Aorta (tissue), 5 donors: ENCODE data around the gene HSP90AB1. TPM values are rescaled to one million over a fixed set of nuclear protein-coding genes. Genes with fewer than 3 reads are reported as not detected.

Experiments used
- ATAC-seq: fragments of 200-7000 bp; cut with Tn5 transposase; one replicate; pipeline ENCODE4 v1.9.1; 2022; ENCODE audit warnings: moderate library complexity; ENCODE audit not compliant: low FRiP score
- DNase-seq, 2 donors: peaks; one replicate each; pipeline ENCODE4 v3.0.0-alpha.2; 2020
- H3K27ac ChIP-seq, 2 donors: one replicate each; pipeline ENCODE4 v1.5.1; 2013; ENCODE audit warnings: low read length in 2 of 2, mild to moderate bottlenecking in 2 of 2, moderate library complexity in 2 of 2, control low read depth in 1 of 2, inconsistent platforms in 1 of 2, low read depth in 1 of 2
- H3K27me3 ChIP-seq, 2 donors: one replicate each; pipeline ENCODE4 v1.6.1; 2013; ENCODE audit warnings: control low read depth in 1 of 2, low read length in 1 of 2, mild to moderate bottlenecking in 1 of 2, moderate library complexity in 1 of 2; ENCODE audit not compliant: insufficient read depth in 2 of 2, control insufficient read depth in 1 of 2
- H3K36me3 ChIP-seq, 2 donors: one replicate each; pipeline ENCODE4 v1.6.1; 2013; ENCODE audit warnings: control low read depth in 1 of 2, low read length in 1 of 2, mild to moderate bottlenecking in 1 of 2; ENCODE audit not compliant: insufficient read depth in 2 of 2, control insufficient read depth in 1 of 2
- H3K4me1 ChIP-seq, 2 donors: one replicate each; pipeline ENCODE4 v1.6.1; 2013; ENCODE audit warnings: low read length in 2 of 2, control low read depth in 1 of 2, mild to moderate bottlenecking in 1 of 2, moderate library complexity in 1 of 2; ENCODE audit not compliant: insufficient read depth in 2 of 2, control insufficient read depth in 1 of 2
- H3K4me3 ChIP-seq, 2 donors: one replicate each; pipeline ENCODE4 v1.5.1; 2013; ENCODE audit warnings: low read length in 2 of 2, control low read depth in 1 of 2, mild to moderate bottlenecking in 1 of 2
- H3K9me3 ChIP-seq: one replicate; pipeline ENCODE4 v1.6.1; 2013; ENCODE audit warnings: mild to moderate bottlenecking, low read length; ENCODE audit not compliant: control insufficient read depth
- WGBS, 2 donors: extraction: QIAGEN DNeasy Blood & Tissue Kit; methylation state at CpG; one replicate each; pipeline ENCODE4 v1.1.7; 2013; 5-methylcytosine and 5-hydroxymethylcytosine counted together
- intact Hi-C, 2 donors: fragments of 100-400 bp; cut with DNase I; formaldehyde crosslinking; loops; one replicate each; pipeline versions ENCODE4 v1.14.2 to v1.15.0; 2022
- polyA plus RNA-seq, 2 donors: library from polyadenylated mRNA; stranded (reverse); fragments of 200-250 nt; gene quantifications; one replicate each; pipeline ENCODE4 v1.2.3, GENCODE V29; 2013
- total RNA-seq, 2 donors: library from RNA; stranded (reverse); fragmentation: NEBNext Ultra II Directional; extraction: Animal tissue kit (Norgen Biotek cat#: 25700); gene quantifications; one replicate each; pipeline ENCODE4 v1.2.1, GENCODE V29; 2021
- donor health status: healthy with polysubstance abuse.
- donor health status: Bipolar disorder and iron deficiency.
- donor health status: DM: no; HTN: no; CAD: no.
- donor health status: DM: no; HTN: no; CAD: no.
- donor health status: DM: yes; HTN: yes; CAD: no.

The HSP90AB1 gene
- total and polyA plus RNA-seq, 4 donors = 385 to 636 (median 440) TPM

DNA sequence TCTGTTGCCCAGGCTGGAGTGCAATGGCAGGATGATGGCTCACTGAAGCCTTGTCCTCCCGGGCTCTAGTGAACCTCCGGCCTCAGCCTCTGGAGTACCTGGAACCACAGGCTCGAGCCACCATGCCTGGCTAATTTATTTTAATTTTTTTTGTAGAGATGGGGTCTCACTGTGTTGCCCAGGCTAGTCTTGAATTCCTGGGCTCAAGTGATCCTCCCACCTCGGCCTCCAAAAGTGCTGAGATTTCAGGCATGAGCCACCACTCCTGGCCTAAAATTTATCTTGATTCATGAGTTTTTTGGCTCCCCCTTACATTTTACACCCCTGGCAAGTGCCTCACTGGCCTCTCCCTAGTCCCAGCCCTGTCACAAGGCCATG, 26.0 kb upstream of the HSP90AB1 start:
- no peaks in the 10 kb centered on the region for H3K9me3 ChIP-seq
- ATAC-seq (no peak), DNase-seq (no peak)
- WGBS, 2 donors = 63 to 67% methylated on average over 4 of the region's 4 CpGs
- no peak overlapping the region for H3K4me3 ChIP-seq
- no peaks in the 10 kb centered on the region for H3K36me3 ChIP-seq
- peak overlapping the region in 1 of 2 donors; percentile 84 for H3K27ac ChIP-seq
- no peaks in the 10 kb centered on the region for H3K27me3 ChIP-seq
- intact Hi-C loops = loop anchor here in 1 of 2 donors (1.0 kb wide), 1 partner anchor 16 kb away; no protein-coding TSS in a partner anchor
- H3K4me1 ChIP-seq = no peaks in the 10 kb centered on the region

DNA sequence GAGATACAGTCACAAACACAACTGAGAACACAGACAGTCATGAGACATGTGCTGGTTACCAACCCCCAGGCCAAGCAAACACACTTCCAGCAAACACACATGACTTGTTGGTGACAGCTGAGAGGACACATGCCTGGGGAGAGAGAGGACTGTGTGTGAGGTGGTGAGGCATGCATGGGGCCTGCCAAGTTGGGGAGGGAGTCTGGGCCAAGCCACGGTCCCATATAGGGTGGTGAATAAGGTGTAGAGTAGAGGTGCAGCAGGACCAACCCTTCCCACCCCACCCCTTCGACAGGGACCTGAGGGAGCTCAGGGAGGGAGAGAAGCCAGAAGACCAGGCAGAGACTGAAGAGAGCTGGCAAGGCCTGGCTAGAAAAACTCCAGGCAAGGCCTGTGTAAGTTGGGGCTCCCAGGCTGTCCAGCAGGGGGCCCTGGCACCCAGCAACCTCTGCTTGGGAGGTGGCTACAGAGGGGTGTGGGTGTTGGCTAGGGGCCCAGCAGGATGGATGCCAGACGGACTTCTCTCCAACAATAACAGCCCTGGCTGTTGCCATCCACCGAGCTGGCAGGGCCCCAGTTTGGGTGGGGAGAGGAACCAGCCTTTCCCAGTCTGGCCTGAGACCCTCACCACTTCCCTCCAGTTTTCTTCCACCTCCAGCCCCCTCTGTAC, 25.5 kb upstream of the HSP90AB1 start:
- DNase-seq (peak; percentile 96 to 97), ATAC-seq (peak; percentile 83)
- Histone ChIP-seq H3K9me3 (no peaks in the 10 kb centered on the region), H3K27ac (peak overlapping the region; percentile 51 to 84), H3K27me3 (no peaks in the 10 kb centered on the region), H3K4me1 (no peaks in the 10 kb centered on the region), H3K4me3 (no peak overlapping the region), H3K36me3 (no peaks in the 10 kb centered on the region)
- intact Hi-C loops = loop anchor here in 1 of 2 donors (1.0 kb wide), 1 partner anchor 16 kb away; no protein-coding TSS in a partner anchor
- WGBS, 2 donors = 0 to 1% methylated on average over 4 of the region's 4 CpGs

DNA sequence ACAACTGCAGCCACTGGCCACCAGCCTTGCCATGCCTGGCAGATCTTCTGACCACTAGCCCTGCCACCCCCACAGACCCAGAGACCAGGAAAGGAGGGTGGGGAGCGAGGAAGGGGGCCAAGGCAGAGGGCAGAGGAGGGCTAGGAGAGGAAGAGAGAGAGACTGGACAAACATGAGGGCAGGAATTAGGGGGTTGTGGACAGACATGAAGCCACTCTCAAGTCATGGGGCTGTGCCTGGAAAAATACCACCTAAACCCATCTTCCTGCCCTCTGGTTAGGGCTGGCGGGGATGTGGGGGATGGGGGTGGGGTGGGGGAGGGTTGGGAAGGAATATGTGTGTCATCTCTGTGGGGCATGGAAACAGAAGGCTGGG, 25.0 kb upstream of the HSP90AB1 start:
- H3K36me3 ChIP-seq = no peaks in the 10 kb centered on the region

DNA sequence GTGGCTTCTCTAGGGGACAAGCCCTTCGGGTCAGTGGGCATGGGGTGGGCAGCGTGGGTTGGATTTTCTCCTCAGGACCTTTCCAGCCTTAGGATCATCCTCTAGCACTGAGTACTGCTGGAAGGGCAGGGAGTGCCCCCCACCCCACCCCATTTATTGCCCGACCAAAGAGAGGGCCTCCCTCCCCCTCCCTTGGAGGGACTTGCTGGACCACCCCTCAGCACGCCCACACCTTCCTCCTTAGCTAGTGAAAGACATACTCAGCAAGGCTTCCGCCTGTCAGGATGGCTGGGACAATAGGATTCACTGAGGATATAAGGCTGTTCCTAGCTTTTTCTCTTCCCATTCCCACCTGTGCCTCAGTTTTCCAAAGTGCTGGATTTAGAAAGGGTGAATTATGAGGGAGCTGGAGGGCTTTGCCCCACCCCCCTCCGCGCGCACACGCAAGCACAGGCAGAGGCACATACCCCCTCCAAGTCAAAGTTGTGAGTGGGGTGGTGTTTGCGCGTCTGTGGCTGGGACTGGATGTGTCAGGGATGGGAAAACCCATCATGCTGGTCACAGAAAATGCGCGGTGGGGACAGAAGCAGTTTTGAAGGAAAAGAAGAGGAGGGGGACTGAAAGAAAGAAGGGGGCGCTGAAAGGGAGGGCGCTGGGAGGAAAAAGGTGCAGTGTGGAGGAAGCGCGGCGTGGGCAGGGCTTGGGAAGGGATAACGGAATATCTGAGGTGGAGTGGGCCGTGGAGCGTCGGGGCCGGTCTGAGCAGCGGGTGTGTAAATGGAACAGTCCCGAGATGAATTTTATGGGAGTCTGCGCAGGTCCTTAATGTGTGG, 24.2 kb upstream of the HSP90AB1 start:
- no peaks in the 10 kb centered on the region for H3K27me3 ChIP-seq
- H3K4me1 ChIP-seq = no peaks in the 10 kb centered on the region
- intact Hi-C loops = no loop called here
- H3K4me3 ChIP-seq = peak overlapping the region; percentile 45 to 61
- no peaks in the 10 kb centered on the region for H3K36me3 ChIP-seq
- ATAC-seq (peak; percentile 1), DNase-seq (peak; percentile 44 to 83)
- H3K9me3 ChIP-seq = no peaks in the 10 kb centered on the region
- WGBS, 2 donors = 14 to 17% methylated on average over 26 of the region's 26 CpGs
- peak overlapping the region; percentile 74 to 78 for H3K27ac ChIP-seq

More for the DNA sequence above, 25.0 kb upstream of the HSP90AB1 start:
- Histone ChIP-seq H3K27ac (peak overlapping the region; percentile 51 to 84), H3K9me3 (no peaks in the 10 kb centered on the region), H3K4me1 (no peaks in the 10 kb centered on the region), H3K27me3 (no peaks in the 10 kb centered on the region), H3K4me3 (no peak overlapping the region)
- DNase-seq (no peak), ATAC-seq (no peak)
- WGBS, 2 donors = 9 to 24% methylated on average over 2 of the region's 2 CpGs
- intact Hi-C loops = loop anchor here in 1 of 2 donors (1.0 kb wide), 1 partner anchor 15 kb away; no protein-coding TSS in a partner anchor

DNA sequence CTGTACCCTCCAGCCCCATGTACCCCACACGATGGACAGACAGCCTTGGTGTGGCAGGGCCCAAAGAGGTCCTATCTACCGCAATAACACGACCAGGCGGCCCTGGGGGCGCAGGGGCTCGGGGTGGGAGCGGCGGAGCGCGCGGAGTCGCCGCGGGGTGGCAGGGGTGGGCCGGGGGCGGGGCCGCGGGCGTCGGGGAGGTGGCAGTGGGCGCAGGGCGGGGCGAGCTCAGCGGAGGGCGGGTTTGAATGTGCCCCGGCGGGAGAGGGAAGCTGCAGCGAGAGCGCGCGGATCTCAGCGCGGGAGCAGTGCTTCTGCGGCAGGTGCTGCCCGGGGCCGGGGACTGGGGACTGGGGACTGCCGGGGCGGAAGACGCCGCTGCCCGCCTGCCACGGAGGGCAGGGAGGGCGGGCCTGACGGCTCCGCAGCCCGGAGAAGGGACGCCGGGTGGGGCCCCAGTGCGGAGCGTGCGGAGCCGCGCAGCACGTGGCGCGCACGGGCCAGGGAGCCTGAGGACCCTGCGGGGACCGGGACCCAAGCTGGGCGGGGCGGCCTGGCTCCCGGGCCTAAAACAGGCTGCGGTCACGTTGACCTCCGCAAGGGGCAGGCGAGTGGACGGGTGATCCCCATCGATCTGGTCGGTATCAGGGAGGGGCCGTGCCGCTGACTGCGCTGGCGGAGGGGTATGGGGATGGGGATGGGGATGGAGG, 23.4 kb upstream of the HSP90AB1 start, which contains the start of gene SLC29A1:
SLC29A1 (plus strand) TSS at position 277 of the 710 bp plus-strand sequence. CDS start 3,719 bp downstream, outside the sequence.
- DNase-seq = peak; percentile 89 to 94
- intact Hi-C loops = no loop called here
- Histone ChIP-seq H3K27me3 (no peaks in the 10 kb centered on the region), H3K36me3 (no peaks in the 10 kb centered on the region), H3K4me1 (no peaks in the 10 kb centered on the region), H3K4me3 (peak within 1 kb of the TSS; percentile 61 to 64), H3K9me3 (no peaks in the 10 kb centered on the region), H3K27ac (peak within 1 kb of the TSS; percentile 74 to 78)
- 0 to 1% methylated on average over 57 to 73 of the region's 73 CpGs for WGBS, 2 donors
- ATAC-seq = peak; percentile 61

DNA sequence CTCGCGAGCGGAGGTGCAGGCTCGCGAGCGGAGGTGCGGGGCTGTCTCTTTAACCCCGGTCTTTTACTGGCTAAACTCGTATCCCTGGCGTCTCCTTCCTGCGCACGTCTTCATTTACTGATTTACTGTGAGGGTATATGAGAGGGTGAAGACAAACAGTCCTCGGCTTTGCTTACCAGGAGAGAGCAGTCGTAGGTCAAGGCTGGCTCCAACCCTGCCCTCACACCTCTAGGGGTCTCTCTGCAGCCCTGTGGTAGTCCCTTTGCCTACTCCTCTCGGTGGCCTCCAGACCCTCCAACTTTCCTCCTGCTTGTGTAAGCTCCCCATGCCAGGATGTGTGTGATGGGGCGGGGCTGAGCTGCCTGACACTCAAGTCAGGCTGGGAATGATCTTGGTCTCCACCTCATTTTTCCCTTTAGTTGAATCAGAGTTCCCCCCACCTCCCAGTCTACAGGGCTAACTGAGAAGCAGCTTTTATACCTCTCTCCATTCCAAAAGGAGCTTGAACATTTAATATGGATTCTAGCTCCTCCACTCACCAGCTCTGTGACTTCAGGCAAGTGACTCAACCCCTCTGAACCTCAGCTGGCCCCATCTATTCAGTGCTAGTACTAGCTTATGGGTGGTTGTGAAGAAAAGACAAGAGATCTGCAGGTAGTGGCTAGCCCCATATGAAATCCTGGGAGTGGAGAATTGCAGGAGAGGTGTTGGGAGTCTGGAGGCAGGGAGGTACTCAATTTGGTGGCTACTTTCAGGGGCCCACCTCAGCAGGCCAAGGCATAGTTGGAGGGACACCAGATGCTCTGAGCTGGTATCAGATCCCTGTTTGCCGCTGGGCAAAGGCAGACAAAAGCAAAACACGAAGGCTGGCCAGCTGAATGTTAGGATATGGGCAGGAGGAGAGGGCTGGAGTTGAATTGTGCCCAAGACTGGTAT, 22.6 kb upstream of the HSP90AB1 start:
- intact Hi-C loops = no loop called here
- no peaks in the 10 kb centered on the region for H3K9me3 ChIP-seq
- peaks cover 0 to under 1% of the 10 kb centered on the region in 2 donors for H3K36me3 ChIP-seq
- 3 to 4% methylated on average over 14 to 18 of the region's 18 CpGs for WGBS, 2 donors
- H3K4me1 ChIP-seq = no peaks in the 10 kb centered on the region
- peak overlapping the region; percentile 61 to 64 for H3K4me3 ChIP-seq
- H3K27me3 ChIP-seq = no peaks in the 10 kb centered on the region
- DNase-seq = peak; percentile 61 to 76
- H3K27ac ChIP-seq = no peak overlapping the region
- ATAC-seq = no peak

DNA sequence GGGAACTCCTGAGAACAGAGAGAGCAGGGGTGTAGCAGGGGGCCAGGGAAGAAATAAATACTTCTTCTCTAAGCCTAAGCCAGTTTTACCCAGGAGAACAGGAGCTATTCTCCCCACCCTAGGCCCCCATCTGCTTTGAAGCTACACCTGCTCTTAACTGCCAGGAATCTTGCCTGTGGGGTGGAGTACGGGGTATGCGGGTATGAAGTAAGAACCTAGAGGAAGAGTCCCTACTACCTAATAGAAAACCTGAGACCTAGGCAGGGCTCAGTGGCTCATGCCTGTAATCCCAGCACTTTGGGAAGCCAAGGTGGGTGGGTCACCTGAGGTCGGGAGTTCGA, 22.0 kb upstream of the HSP90AB1 start:
- Histone ChIP-seq H3K27me3 (no peaks in the 10 kb centered on the region), H3K4me3 (no peak overlapping the region), H3K4me1 (no peaks in the 10 kb centered on the region), H3K9me3 (no peaks in the 10 kb centered on the region), H3K36me3 (peaks cover 0 to 3% of the 10 kb centered on the region in 2 donors), H3K27ac (no peak overlapping the region)
- ATAC-seq (no peak), DNase-seq (no peak)
- 59 to 69% methylated on average over 4 of the region's 4 CpGs for WGBS, 2 donors
- intact Hi-C loops = no loop called here
